Panc1 (cell line): ENCODE results near the gene C9orf72. TPM values are rescaled to one million over a fixed set of nuclear protein-coding genes. Genes with fewer than 3 reads are reported as not detected.

ENCODE experiments used
- ATAC-seq: fragments of 200-7000 bp; cut with Tn5 transposase; 2 replicates; pipeline ENCODE4 v1.9.1; 2020; ENCODE audit warnings: mild to moderate bottlenecking, moderate library complexity
- BruUV-seq: library from RNA; stranded (reverse); fragments of 400-500 nt; replicated peaks from 2 replicates; lab custom pipeline; 2021; lab: Mats Ljungman, UMichigan
- CTCF ChIA-PET: fragments of 300-600 bp; sonication (Branson Sonifier 250); formaldehyde crosslinking; loops from one replicate; lab custom pipeline; 2022; ENCODE audit warnings: antibody characterized with exemption; lab: Charles Lee
- POLR2A ChIA-PET: fragments of 300-600 bp; sonication (Branson Sonifier 250); formaldehyde crosslinking; loops from one replicate; lab custom pipeline; 2022; ENCODE audit warnings: antibody characterized with exemption; lab: Charles Lee
- DNase-seq: peaks from one replicate; pipeline ENCODE4 v3.0.0-alpha.2; 2010; ENCODE audit warnings: low read depth, low spot score
- H3K27ac ChIP-seq: 2 replicates; pipeline ENCODE4 v1.5.1; 2011; ENCODE audit warnings: mild to moderate bottlenecking, low read length, inconsistent platforms
- H3K27me3 ChIP-seq: fragments of 200-500 bp; sonication (Bioruptor generic); 2 replicates; pipeline ENCODE4 v1.6.0; 2014; ENCODE audit warnings: low read length, inconsistent platforms; ENCODE audit not compliant: control insufficient read depth, insufficient read depth
- H3K36me3 ChIP-seq: fragments of 200-500 bp; sonication (Bioruptor generic); 2 replicates; pipeline ENCODE4 v1.5.1; 2014; ENCODE audit warnings: inconsistent platforms, mild to moderate bottlenecking, low read length, moderate library complexity; ENCODE audit not compliant: control insufficient read depth, insufficient read depth
- H3K4me1 ChIP-seq: 2 replicates; pipeline ENCODE4 v1.5.1; 2011; ENCODE audit warnings: inconsistent platforms, mild to moderate bottlenecking, low read length, moderate library complexity; ENCODE audit not compliant: control insufficient read depth, insufficient read depth
- H3K4me3 ChIP-seq, 2 experiments: 2 replicates each; pipeline ENCODE4 v1.5.1; 2011 to 2012; ENCODE audit warnings: low read depth in 2 of 2, low read length in 2 of 2, mild to moderate bottlenecking in 2 of 2, inconsistent platforms in 1 of 2, moderate library complexity in 1 of 2
- H3K9me3 ChIP-seq: fragments of 200-500 bp; sonication (Bioruptor generic); 2 replicates; pipeline ENCODE4 v1.5.1; 2014; ENCODE audit warnings: low read depth, mild to moderate bottlenecking, inconsistent platforms, low read length, moderate library complexity; ENCODE audit not compliant: control insufficient read depth, insufficient read depth
- CTCF ChIP-seq: fragments of 450-650 bp; IDR thresholded peaks from 2 replicates; pipeline ENCODE4 v1.5.1; 2017; ENCODE audit warnings: mild to moderate bottlenecking
- POLR2AphosphoS5 ChIP-seq: IDR thresholded peaks from 2 replicates; pipeline ENCODE4 v1.6.1; 2012; ENCODE audit warnings: mild to moderate bottlenecking, low read depth, low read length, moderate library complexity
- REST ChIP-seq, 2 experiments: IDR thresholded peaks; 2 replicates each; pipeline ENCODE4 v1.6.1; 2011 to 2012; ENCODE audit warnings: low read depth in 2 of 2, control low read depth in 1 of 2, low read length in 1 of 2, mild to moderate bottlenecking in 1 of 2, moderate library complexity in 1 of 2; ENCODE audit not compliant: insufficient read depth in 1 of 2
- SIN3A ChIP-seq: IDR thresholded peaks from 2 replicates; pipeline ENCODE4 v1.6.1; 2012; ENCODE audit warnings: low read depth, mild to moderate bottlenecking, low read length, moderate library complexity, borderline replicate concordance; ENCODE audit not compliant: insufficient read depth
- TCF7L2 ChIP-seq: IDR thresholded peaks from 2 replicates; pipeline ENCODE4 v1.6.1; 2011; ENCODE audit warnings: mild to moderate bottlenecking, low read depth, low read length, inconsistent platforms
- in situ Hi-C: cut with HindIII; loops from 2 replicates; pipeline ENCODE4 v1.10.0; 2016; ENCODE audit warnings: low sequenced_read_pairs, low pct_unique_long_range_greater_than_20kb
- intact Hi-C: fragments of 100-400 bp; cut with micrococcal nuclease; formaldehyde crosslinking; loops from one replicate; pipeline ENCODE4 v1.10.0; 2022; ENCODE audit not compliant: unreplicated experiment
- total RNA-seq: library from RNA; stranded (reverse); gene quantifications from one replicate; pipeline ENCODE4 v1.2.1, GENCODE V29; 2021; ENCODE audit not compliant: unreplicated experiment

The C9orf72 gene
- total RNA-seq, 1 experiment from 2014 or later: 3.6 TPM

GRCh38 chr9:27530915-27531755 lies 42.1 kb downstream of the C9orf72 start:
- intact Hi-C loops (loop anchor here (5.0 kb wide), 1 partner anchor 199 kb away; no protein-coding TSS in a partner anchor), in situ Hi-C loops (no loop called here)
- TF ChIP-seq SIN3A (no peak), REST (IDR thresholded peaks at IDR 0.05; ENCODE audit: insufficient read depth in 1 of 2, low read depth in 2 of 2, low read length in 1 of 2) (no peak), TCF7L2 (no peak), POLR2AphosphoS5 (no peak), CTCF (no peak)
- Histone ChIP-seq H3K36me3 (no peaks in the 10 kb centered on the region), H3K4me1 (no peaks in the 10 kb centered on the region), H3K27ac (no peak overlapping the region), H3K9me3 (no peaks in the 10 kb centered on the region), H3K4me3 (no peak overlapping the region), H3K27me3 (no peaks in the 10 kb centered on the region)
- no peak for ATAC-seq
- DNase-seq: no peak
- ChIA-PET POLR2A (no interaction called here), CTCF (no interaction called here)
- no TSS peak for BruUV-seq

GRCh38 chr9:27529316-27530278 lies 43.7 kb downstream of the C9orf72 start, which contains the start of gene MOB3B:
Gene MOB3B (minus strand): TSS chr9:27529814. CDS start chr9:27455550, 74,264 bp downstream.
- in situ Hi-C loops: no loop called here

More at GRCh38 chr9:27529316-27530278, 43.7 kb downstream of the C9orf72 start, which contains the start of gene MOB3B:
- H3K9me3 ChIP-seq: no peaks in the 10 kb centered on the region
- CTCF ChIA-PET: no interaction called here
- intact Hi-C loops: loop anchor here (5.0 kb wide), 1 partner anchor 197 kb away; no protein-coding TSS in a partner anchor
- ATAC-seq: peak; percentile 88
- no peaks in the 10 kb centered on the region for H3K27me3 ChIP-seq
- no peaks in the 10 kb centered on the region for H3K36me3 ChIP-seq
- H3K4me1 ChIP-seq: no peaks in the 10 kb centered on the region
- BruUV-seq: no TSS peak
- no peak within 1 kb of the TSS for H3K27ac ChIP-seq
- no peak for DNase-seq
- H3K4me3 ChIP-seq: peak within 1 kb of the TSS; percentile 33 to 40
- POLR2A ChIA-PET: no interaction called here
- TF ChIP-seq CTCF: peak; percentile 75
- no peak for TF ChIP-seq TCF7L2
